ENCODE results near the gene KAZN.

- TF ChIP-seq GATA2 (IDR thresholded peaks at IDR 0.05; ENCODE audit: low read depth, low read length), result no peak
- TF ChIP-seq GATA3 (IDR thresholded peaks at IDR 0.05; ENCODE audit: low read depth, low read length), result no peak
Measured at GRCh38 chr1:15102646-15103045, 504.2 kb downstream of the KAZN start.

Measured in SH-SY5Y (cell line).